ENCODE data around the gene IP6K1.
"Not testable (repeated sequence)": the region's sequence is repeated elsewhere in the genome, so short reads cannot be mapped to it uniquely, and the experiment has no call there.

Gene IP6K1

DNA sequence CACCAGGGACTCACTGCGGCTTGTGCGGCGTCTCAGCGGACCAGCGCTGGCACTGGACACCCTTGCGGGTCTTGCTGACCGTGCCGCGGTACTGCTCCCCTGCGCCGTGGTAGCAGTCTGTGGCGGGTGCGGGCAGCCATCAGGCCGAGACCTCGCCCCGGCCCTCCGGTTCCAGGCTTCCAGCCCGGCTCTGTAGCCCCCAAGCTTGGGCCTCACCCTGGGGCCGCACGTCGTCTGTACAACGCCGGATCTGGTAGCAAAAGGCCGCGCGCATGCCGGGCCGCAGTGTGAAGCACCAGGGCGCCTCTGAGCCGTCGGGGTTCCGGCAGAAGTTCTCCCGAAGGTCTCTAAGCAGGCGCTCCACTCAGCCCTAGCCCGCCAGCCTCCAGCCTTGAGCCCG is 100.5 kb downstream of the IP6K1 start:
- not testable (repeated sequence) for DNase-seq

GRCh38 chr3:49685103-49685502 is 101.2 kb downstream of the IP6K1 start:
- not testable (repeated sequence) for DNase-seq

DNA sequence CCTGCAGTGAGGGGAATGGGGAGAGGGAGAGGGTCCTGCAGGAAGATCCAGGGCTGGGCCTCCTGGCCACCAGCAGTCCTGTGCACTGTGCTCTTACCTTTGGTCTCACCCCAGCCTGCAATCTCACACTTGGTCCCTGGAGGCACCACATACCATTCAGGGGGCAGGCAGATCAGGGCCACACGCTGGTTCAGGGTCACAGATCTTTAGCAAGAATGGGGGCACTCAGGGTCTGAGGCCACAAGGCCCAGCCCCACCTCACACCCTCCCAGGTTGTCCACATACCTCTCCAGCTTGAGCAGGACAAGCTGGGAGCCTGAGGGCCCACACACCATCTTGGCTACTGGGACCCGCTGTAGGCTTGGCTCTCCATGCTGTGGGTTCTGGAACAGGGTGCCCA is 101.9 kb downstream of the IP6K1 start:
- DNase-seq, result not testable (repeated sequence)

DNA sequence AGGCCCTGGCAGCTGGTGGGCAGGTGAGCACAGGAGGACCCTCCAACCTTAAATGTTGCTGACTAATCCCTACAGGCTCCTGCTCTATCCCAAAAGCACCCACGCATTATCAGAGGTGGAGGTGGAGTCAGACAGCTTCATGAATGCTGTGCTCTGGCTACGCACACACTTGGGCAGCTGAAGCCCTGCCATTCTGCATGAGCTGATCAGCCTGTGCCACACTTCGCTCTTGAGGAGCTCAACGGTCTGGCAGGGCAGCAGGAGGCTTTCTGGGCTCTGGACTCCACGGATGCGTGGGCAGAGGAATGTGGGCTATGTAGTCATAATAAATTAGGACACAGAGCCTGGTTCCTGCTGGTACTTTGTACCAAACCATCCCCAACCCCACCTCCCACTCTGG is 103.2 kb downstream of the IP6K1 start:
- no peak for DNase-seq

DNA sequence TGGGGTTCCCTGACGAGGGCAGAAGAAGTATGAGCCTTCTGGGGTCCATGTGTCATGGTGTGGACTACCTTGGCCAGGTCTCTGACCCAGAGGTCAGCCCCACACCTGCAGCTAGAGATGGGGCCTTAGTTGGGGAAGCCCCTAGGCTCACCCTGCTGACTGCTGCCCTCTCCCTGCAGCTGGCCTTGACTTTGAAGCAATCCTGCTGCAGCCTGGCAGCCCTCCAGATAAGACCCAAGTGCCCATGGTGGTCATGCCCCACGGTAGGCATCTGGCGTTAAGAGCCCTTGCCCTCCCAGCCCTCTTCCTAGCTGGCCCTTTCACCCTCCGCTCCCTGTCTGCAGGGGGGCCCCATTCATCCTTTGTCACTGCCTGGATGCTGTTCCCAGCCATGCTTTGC is 104.8 kb downstream of the IP6K1 start:
- no peak for DNase-seq

DNA sequence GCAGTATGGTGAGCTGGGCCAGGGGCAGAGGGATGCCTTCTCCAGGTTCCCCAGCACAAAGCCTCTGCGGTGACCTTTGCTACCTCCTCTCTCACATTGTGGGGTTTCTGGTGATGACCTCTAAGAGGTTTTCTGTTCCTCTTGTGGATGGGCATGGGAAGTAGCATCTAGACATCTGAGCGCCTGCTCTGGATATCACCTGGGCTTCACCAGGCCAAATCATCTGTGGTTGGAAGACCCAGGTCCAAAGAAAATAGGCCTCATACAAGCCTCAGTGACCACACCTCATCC is 105.2 kb downstream of the IP6K1 start:
- no peak for DNase-seq

GRCh38 chr3:49680493-49681231 is 105.7 kb downstream of the IP6K1 start:
- no peak for DNase-seq

DNA sequence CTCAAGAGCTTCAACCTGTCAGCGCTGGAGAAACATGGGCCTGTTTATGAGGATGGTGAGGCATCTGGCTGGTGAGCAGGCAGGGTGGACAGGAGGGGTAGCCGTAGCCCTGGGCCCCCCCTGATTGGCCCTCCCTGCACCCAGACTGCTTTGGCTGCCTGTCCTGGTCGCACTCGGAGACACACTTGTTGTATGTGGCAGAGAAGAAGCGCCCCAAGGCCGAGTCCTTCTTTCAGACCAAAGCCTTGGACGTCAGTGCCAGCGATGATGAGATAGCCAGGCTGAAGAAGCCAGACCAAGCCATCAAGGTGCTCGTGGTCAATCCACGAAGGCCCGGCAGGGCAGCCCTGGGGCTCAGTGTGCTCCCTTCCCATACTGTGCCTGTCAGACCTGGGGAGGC is 110.4 kb downstream of the IP6K1 start:
- DNase-seq, result no peak

DNA sequence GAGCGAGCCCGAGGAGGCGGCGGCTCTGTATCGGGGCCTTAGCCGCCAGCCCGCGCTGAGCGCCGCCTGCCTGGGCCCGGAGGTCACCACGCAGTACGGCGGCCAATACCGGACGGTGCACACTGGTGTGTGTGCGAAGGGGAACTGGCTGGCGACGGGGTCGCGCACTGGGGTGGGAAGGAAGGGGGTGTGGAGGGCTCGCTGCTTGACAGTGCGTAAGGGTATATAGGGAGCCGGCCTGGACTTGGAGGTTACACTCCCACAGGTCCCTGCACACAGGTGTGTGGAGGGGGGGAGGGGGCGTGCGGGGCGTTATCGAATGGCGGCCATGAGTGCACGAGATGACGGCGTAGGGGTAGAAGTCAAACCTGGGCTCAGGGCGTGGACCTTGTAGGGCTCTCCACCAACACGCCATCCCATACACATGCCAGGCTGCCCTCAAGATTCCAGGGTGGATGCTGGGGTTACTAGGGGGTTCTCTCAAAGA is 111.8 kb downstream of the IP6K1 start:
- DNase-seq, result no peak
